HCT116 (cell line): ENCODE results near the gene IL32. TPM values are rescaled to one million over a fixed set of nuclear protein-coding genes. Genes with fewer than 3 reads are reported as not detected.

Source experiments
- ATAC-seq: fragments of 200-7000 bp; cut with Tn5 transposase; 2 replicates; pipeline ENCODE4 v1.9.1; 2020; ENCODE audit warnings: mild to moderate bottlenecking, moderate library complexity
- BruUV-seq: library from RNA; stranded (reverse); fragments of 400-500 nt; replicated peaks from 2 replicates; lab custom pipeline; 2021; lab: Mats Ljungman, UMichigan
- CTCF ChIA-PET: fragments of 300-600 bp; sonication (Branson Sonifier 250); formaldehyde crosslinking; loops from one replicate; lab custom pipeline; 2021; ENCODE audit warnings: antibody characterized with exemption; lab: Charles Lee
- POLR2A ChIA-PET: fragments of 300-600, 350-600 bp; sonication (Branson Sonifier 250); formaldehyde crosslinking; loops from one replicate; lab custom pipeline; 2021; ENCODE audit warnings: antibody characterized with exemption; lab: Charles Lee
- RAD21 ChIA-PET, 2 experiments: fragments of 300-600 bp; sonication (Branson Sonifier 250); formaldehyde crosslinking; loops; one replicate each; lab custom pipeline; 2023; ENCODE audit warnings: low total read pairs in 2 of 2; ENCODE audit not compliant: uncharacterized antibody in 2 of 2, unreplicated experiment in 2 of 2, low non-redundant PET in 1 of 2; lab: Charles Lee
- DNase-seq: peaks from one replicate; pipeline ENCODE4 v3.0.0-alpha.2; 2010; ENCODE audit warnings: low read depth, low spot score
- H2AFZ ChIP-seq: fragments of 200-600 bp; shearing (Covaris generic), sonication (generic); 2 replicates; pipeline ENCODE4 v1.6.1; 2017; ENCODE audit warnings: low read depth, mixed run types, mixed read lengths, antibody characterized with exemption, low read length; ENCODE audit not compliant: poor library complexity, severe bottlenecking
- H3K27ac ChIP-seq: 2 replicates; pipeline ENCODE4 v1.5.1; 2012; ENCODE audit warnings: low read depth, low read length
- H3K27me3 ChIP-seq: fragments of 200-600 bp; sonication (generic); 2 replicates; pipeline ENCODE4 v1.6.1; 2016; ENCODE audit warnings: mixed run types, low read length, mixed read lengths; ENCODE audit not compliant: insufficient read depth
- H3K36me3 ChIP-seq, 2 experiments: fragments of 200-500 bp in 1 of 2; fragments of 200-600 bp in 1 of 2; sonication (Bioruptor generic) in 1 of 2; sonication (generic) in 1 of 2; 2 replicates each; pipeline versions ENCODE4 v1.5.1 to v1.6.1; 2014 to 2016; ENCODE audit warnings: low read length in 2 of 2, inconsistent platforms in 1 of 2, mixed read lengths in 1 of 2, mixed run types in 1 of 2; ENCODE audit not compliant: insufficient read depth in 2 of 2, control insufficient read depth in 1 of 2
- H3K4me1 ChIP-seq, 2 experiments: fragments of 200-600 bp in 1 of 2; sonication (generic) in 1 of 2; 2 replicates each; pipeline versions ENCODE4 v1.5.1 to v1.6.1; 2012 to 2017; ENCODE audit warnings: low read length in 2 of 2, inconsistent platforms in 1 of 2, mild to moderate bottlenecking in 1 of 2, mixed read lengths in 1 of 2, mixed run types in 1 of 2, moderate library complexity in 1 of 2; ENCODE audit not compliant: insufficient read depth in 2 of 2, control insufficient read depth in 1 of 2
- H3K4me2 ChIP-seq: fragments of 200-600 bp; sonication (generic); 2 replicates; pipeline ENCODE4 v1.6.1; 2017; ENCODE audit warnings: mixed run types, low read length, mixed read lengths
- H3K4me3 ChIP-seq, 2 experiments: fragments of 200-600 bp in 1 of 2; sonication (generic) in 1 of 2; replicated peaks in 1 of 2; 2 replicates each; pipeline ENCODE4 v1.5.1; 2011 to 2016; ENCODE audit warnings: low read length in 2 of 2, control low read depth in 1 of 2, low read depth in 1 of 2, mild to moderate bottlenecking in 1 of 2, mixed read lengths in 1 of 2, mixed run types in 1 of 2
- H3K79me2 ChIP-seq: fragments of 200-600 bp; sonication (generic); 2 replicates; pipeline ENCODE4 v1.6.1; 2017; ENCODE audit warnings: mild to moderate bottlenecking, mixed run types, low read length, moderate library complexity, mixed read lengths; ENCODE audit not compliant: insufficient read depth
- H3K9ac ChIP-seq: fragments of 200-600 bp; sonication (generic); 2 replicates; pipeline ENCODE4 v1.6.1; 2016; ENCODE audit warnings: low read length, mixed read lengths
- H3K9me2 ChIP-seq: fragments of 200-600 bp; sonication (generic), shearing (Covaris generic); 2 replicates; pipeline ENCODE4 v1.6.1; 2017; ENCODE audit warnings: mixed run types, mild to moderate bottlenecking, moderate library complexity; ENCODE audit not compliant: insufficient read depth
- H3K9me3 ChIP-seq, 2 experiments: fragments of 200-500 bp in 1 of 2; fragments of 200-600 bp in 1 of 2; sonication (Bioruptor generic) in 1 of 2; sonication (generic) in 1 of 2; 2 replicates each; pipeline ENCODE4 v1.6.1; 2014 to 2017; ENCODE audit warnings: low read length in 2 of 2, mixed read lengths in 2 of 2, inconsistent platforms in 1 of 2, low read depth in 1 of 2, mild to moderate bottlenecking in 1 of 2, mixed run types in 1 of 2, moderate library complexity in 1 of 2; ENCODE audit not compliant: control insufficient read depth in 1 of 2, insufficient read depth in 1 of 2
- H4K20me1 ChIP-seq: fragments of 200-600 bp; sonication (generic), shearing (Covaris generic); 2 replicates; pipeline ENCODE4 v1.6.1; 2017; ENCODE audit warnings: mixed run types, mild to moderate bottlenecking, moderate library complexity; ENCODE audit not compliant: insufficient read depth
- CEBPB ChIP-seq: IDR thresholded peaks from 2 replicates; pipeline ENCODE4 v1.6.1; 2012; ENCODE audit warnings: low read depth
- ELF1 ChIP-seq: IDR thresholded peaks from 2 replicates; pipeline ENCODE4 v1.6.1; 2012; ENCODE audit warnings: low read depth, borderline replicate concordance
- EZH2 ChIP-seq: fragments of 200-600 bp; sonication (generic); IDR thresholded peaks from 2 replicates; pipeline ENCODE4 v1.6.1; 2017; ENCODE audit warnings: antibody characterized with exemption, mixed run types
- EZH2phosphoT487 ChIP-seq: fragments of 200-600 bp; IDR thresholded peaks from 2 replicates; pipeline ENCODE4 v1.6.1; 2018; ENCODE audit warnings: antibody characterized with exemption, borderline replicate concordance
- FOSL1 ChIP-seq: IDR thresholded peaks from 2 replicates; pipeline ENCODE4 v1.6.1; 2012; ENCODE audit warnings: low read depth
- POLR2A ChIP-seq: IDR thresholded peaks from 2 replicates; pipeline ENCODE4 v1.7.0; 2011; ENCODE audit warnings: borderline replicate concordance; ENCODE audit not compliant: insufficient read depth, insufficient read length; ENCODE audit errors: extremely low read depth
- POLR2AphosphoS5 ChIP-seq: IDR thresholded peaks from 2 replicates; pipeline ENCODE4 v1.6.1; 2011; ENCODE audit warnings: mild to moderate bottlenecking, low read depth, low read length, moderate library complexity
- RAD21 ChIP-seq: IDR thresholded peaks from 2 replicates; pipeline ENCODE4 v1.6.1; 2012; ENCODE audit warnings: low read depth, mild to moderate bottlenecking
- REST ChIP-seq: IDR thresholded peaks from 2 replicates; pipeline ENCODE4 v1.6.1; 2012; ENCODE audit warnings: low read depth
- SIN3A ChIP-seq: IDR thresholded peaks from 2 replicates; pipeline ENCODE4 v1.6.1; 2012; ENCODE audit warnings: low read depth
- SP1 ChIP-seq: IDR thresholded peaks from 2 replicates; pipeline ENCODE4 v1.6.1; 2012; ENCODE audit warnings: low read depth
- TCF7L2 ChIP-seq: IDR thresholded peaks from 2 replicates; pipeline ENCODE4 v1.7.0; 2011; ENCODE audit warnings: borderline replicate concordance, inconsistent platforms; ENCODE audit not compliant: insufficient read depth, insufficient read length; ENCODE audit errors: extremely low read depth
- YY1 ChIP-seq: IDR thresholded peaks from 2 replicates; pipeline ENCODE4 v1.6.1; 2011; ENCODE audit warnings: low read length, low read depth, moderate library complexity, mild to moderate bottlenecking; ENCODE audit not compliant: insufficient replicate concordance; ENCODE audit errors: extremely low read depth
- ZFX ChIP-seq: fragments of 450-650 bp; IDR thresholded peaks from 2 replicates; pipeline ENCODE4 v1.6.1; 2017
- ZNF274 ChIP-seq: fragments of 200-500 bp; sonication (Bioruptor generic); IDR thresholded peaks from 2 replicates; pipeline ENCODE4 v1.6.1; 2014; ENCODE audit warnings: mild to moderate bottlenecking, low read depth, low read length, inconsistent platforms
- intact Hi-C: fragments of 100-400 bp; cut with micrococcal nuclease; formaldehyde crosslinking; loops from 2 replicates; pipeline ENCODE4 v1.10.0; 2022
- total RNA-seq: library from RNA; stranded (reverse); gene quantifications from one replicate; pipeline ENCODE4 v1.2.1, GENCODE V29; 2021; ENCODE audit not compliant: unreplicated experiment
- TF ChIP-seq, protein P1 (sequence below): IDR thresholded peaks from 2 replicates; pipeline ENCODE4 v1.6.1; 2012
- TF ChIP-seq, protein P2 (sequence below): IDR thresholded peaks from 2 replicates; pipeline ENCODE4 v1.6.1; 2012
- TF ChIP-seq, protein P3 (sequence below), 3 experiments: fragments of 200-600 bp in 1 of 3; sonication (generic) in 1 of 3; IDR thresholded peaks in 2 of 3; conservative IDR thresholded peaks in 1 of 3; 2 replicates each; pipeline ENCODE4 v1.5.1; 2012 to 2017; ENCODE audit warnings: low read depth in 2 of 3, low read length in 2 of 3, antibody characterized with exemption in 1 of 3, borderline replicate concordance in 1 of 3, control low read depth in 1 of 3, mild to moderate bottlenecking in 1 of 3, mixed read lengths in 1 of 3, mixed run types in 1 of 3, moderate library complexity in 1 of 3; ENCODE audit not compliant: insufficient read depth in 1 of 3

IL32 gene
- total RNA-seq, 1 experiment from 2014 or later: 13.7 TPM

DNA sequence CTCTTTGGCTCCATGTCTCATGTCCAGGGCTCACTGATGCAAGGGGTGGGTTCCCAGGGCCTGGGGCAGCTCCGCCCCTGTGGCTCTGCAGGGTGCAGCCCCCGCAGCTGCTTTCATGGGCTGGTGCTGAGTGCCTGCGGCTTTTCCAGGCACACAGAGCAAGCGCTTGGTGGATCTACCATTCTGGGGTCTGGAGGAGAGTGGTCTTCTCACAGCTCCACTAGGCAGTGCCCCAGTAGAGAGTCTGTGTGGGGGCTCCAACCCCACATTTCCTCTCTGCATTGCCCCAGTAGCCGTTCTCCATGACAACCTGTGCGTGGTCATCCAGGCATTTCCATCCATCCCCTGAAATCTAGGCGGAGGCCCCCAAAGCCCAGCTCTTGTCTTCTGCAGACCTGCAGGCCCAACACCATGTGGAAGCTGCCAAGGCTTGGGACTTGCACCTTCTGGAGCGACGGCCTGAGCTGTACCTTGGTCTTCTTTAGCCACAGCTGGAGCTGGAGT, 5.2 kb downstream of the IL32 start:
- no peak overlapping the region for H2AFZ ChIP-seq
- H3K36me3 ChIP-seq: no peaks in the 10 kb centered on the region
- ATAC-seq: no peak
- no peak overlapping the region for H3K27ac ChIP-seq
- no peaks in the 10 kb centered on the region for H3K27me3 ChIP-seq
- H3K9ac ChIP-seq: no peak overlapping the region
- TF ChIP-seq REST (no peak), ELF1 (no peak), ZNF274 (no peak), POLR2AphosphoS5 (no peak), SP1 (no peak), ZFX (no peak), YY1 (no peak), FOSL1 (no peak), POLR2A (no peak), TCF7L2 (no peak), SIN3A (no peak), EZH2phosphoT487 (no peak), EZH2 (no peak), RAD21 (no peak), CEBPB (no peak)
- TF ChIP-seq, protein P1, sequence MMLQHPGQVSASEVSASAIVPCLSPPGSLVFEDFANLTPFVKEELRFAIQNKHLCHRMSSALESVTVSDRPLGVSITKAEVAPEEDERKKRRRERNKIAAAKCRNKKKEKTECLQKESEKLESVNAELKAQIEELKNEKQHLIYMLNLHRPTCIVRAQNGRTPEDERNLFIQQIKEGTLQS: no peak
- TF ChIP-seq, protein P2, sequence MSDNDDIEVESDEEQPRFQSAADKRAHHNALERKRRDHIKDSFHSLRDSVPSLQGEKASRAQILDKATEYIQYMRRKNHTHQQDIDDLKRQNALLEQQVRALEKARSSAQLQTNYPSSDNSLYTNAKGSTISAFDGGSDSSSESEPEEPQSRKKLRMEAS: no peak
- TF ChIP-seq, protein P3, sequence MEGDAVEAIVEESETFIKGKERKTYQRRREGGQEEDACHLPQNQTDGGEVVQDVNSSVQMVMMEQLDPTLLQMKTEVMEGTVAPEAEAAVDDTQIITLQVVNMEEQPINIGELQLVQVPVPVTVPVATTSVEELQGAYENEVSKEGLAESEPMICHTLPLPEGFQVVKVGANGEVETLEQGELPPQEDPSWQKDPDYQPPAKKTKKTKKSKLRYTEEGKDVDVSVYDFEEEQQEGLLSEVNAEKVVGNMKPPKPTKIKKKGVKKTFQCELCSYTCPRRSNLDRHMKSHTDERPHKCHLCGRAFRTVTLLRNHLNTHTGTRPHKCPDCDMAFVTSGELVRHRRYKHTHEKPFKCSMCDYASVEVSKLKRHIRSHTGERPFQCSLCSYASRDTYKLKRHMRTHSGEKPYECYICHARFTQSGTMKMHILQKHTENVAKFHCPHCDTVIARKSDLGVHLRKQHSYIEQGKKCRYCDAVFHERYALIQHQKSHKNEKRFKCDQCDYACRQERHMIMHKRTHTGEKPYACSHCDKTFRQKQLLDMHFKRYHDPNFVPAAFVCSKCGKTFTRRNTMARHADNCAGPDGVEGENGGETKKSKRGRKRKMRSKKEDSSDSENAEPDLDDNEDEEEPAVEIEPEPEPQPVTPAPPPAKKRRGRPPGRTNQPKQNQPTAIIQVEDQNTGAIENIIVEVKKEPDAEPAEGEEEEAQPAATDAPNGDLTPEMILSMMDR (IDR thresholded peaks at IDR 0.05 in 2 of 3, conservative IDR thresholded peaks at IDR 0.05 in 1 of 3; ENCODE audit: borderline replicate concordance in 1 of 3, insufficient read depth in 1 of 3, low read depth in 2 of 3, low read length in 2 of 3): no peak
- TF ChIP-seq, all 23 proteins: peak for 0
- Histone ChIP-seq H3K79me2 (no peaks in the 10 kb centered on the region), H3K4me3 (no peak overlapping the region), H4K20me1 (no peaks in the 10 kb centered on the region), H3K9me3 (no peaks in the 10 kb centered on the region), H3K4me1 (peaks cover 0 to 9% of the 10 kb centered on the region in 2 experiments; a peak in 1 of 4 replicates), H3K4me2 (no peak overlapping the region), H3K9me2 (no peaks in the 10 kb centered on the region)
- ChIA-PET POLR2A (no interaction called here), RAD21 (no interaction called here), CTCF (no interaction called here)
- intact Hi-C loops: no loop called here
- BruUV-seq: no TSS peak
- DNase-seq: no peak
